ENCODE results near the gene ZNF184.

DNA sequence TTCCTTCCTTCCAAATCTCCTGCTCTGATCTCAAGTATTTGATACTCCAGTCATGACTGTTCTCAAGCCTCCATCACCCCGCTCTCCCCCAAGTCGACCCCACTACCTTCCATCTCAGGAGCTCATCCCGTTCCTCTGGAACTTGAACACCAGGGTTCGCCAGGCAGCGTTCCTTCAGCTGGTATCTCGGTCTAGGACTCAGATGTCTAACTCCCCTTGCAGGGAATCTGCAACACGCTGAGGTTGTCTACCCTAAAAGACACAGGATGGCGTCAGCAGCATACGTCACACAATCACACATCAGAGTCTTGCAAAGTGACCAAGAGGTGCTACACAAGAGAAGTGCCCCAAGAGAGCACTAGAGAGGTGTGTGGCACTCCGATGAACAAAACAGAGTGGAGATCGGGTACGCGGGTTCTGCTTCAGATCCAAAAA lies 706 bp downstream of the ZNF184 start:
- TF ChIP-seq POLR2A (IDR thresholded peaks at IDR 0.05; ENCODE audit: low read length) (no peak), GATA1 (IDR thresholded peaks at IDR 0.05; ENCODE audit: low read depth, low read length) (no peak)
